Measurements from ENCODE around the gene TGFA. TPM values are rescaled to one million over a fixed set of nuclear protein-coding genes. Genes with fewer than 3 reads are reported as not detected.

Gene TGFA
- total RNA-seq (2022; extraction: Qiagen RNA extraction; ENCODE audit: low read depth) = 7.4 to 9.5 TPM (median 8.6 TPM) in 5 replicates

DNA sequence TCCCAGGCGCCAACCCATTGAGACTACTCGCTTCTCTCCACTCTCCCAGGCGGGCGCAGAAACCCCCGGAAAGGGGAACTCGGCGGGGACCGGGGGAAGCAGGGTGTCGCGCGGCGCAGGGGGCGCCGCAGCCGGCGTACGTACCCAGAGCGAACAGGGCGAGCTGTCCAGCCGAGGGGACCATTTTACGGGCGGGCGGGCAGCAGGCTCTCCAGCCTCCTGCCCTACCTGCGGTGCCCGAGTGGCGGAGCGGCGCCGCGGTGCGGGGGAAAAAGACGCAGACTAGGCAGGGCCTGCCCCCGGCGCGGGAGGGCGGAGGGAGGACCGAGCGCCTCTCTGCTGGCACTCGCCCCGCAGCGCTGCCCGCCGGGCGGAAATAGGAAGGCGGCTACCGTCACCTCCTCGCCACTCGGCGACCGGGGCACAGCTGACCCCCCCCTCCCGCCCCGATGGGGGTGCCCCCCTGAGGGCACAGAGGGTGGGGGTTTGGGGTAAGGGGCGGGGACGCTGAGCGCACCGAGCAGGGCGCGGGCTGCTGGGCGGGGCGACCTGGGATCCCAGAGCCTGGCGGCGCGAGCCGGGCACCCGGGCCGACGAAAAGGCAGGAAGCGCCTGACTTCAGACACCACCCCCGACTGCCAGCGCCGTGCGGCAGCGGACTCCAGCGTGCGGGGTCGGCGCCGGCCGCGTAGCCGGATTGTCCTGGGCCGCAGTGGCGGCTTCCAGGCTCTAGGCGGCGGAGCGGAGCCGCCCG lies at the start of gene TGFA:
TGFA (minus strand) TSS at position 243 of the 754 bp plus-strand sequence; CDS start at position 184, 59 bp downstream.

Other genes with a start within 250 kb of the TGFA start
- 23.1 to 29.2 TPM (median 25.3 TPM) in 5 replicates for gene ADD2, start 214.4 kb upstream of the TGFA start, total RNA-seq (2022; extraction: Qiagen RNA extraction; ENCODE audit: low read depth)
- gene FIGLA, start 236.8 kb upstream of the TGFA start, total RNA-seq (2022; extraction: Qiagen RNA extraction; ENCODE audit: low read depth) = not detected in 5 replicates

All from A549 treated with DMSO at 1 μM for 4 hours (cell line).